Measurements from ENCODE around the gene ALPL.

ALPL gene

DNA sequence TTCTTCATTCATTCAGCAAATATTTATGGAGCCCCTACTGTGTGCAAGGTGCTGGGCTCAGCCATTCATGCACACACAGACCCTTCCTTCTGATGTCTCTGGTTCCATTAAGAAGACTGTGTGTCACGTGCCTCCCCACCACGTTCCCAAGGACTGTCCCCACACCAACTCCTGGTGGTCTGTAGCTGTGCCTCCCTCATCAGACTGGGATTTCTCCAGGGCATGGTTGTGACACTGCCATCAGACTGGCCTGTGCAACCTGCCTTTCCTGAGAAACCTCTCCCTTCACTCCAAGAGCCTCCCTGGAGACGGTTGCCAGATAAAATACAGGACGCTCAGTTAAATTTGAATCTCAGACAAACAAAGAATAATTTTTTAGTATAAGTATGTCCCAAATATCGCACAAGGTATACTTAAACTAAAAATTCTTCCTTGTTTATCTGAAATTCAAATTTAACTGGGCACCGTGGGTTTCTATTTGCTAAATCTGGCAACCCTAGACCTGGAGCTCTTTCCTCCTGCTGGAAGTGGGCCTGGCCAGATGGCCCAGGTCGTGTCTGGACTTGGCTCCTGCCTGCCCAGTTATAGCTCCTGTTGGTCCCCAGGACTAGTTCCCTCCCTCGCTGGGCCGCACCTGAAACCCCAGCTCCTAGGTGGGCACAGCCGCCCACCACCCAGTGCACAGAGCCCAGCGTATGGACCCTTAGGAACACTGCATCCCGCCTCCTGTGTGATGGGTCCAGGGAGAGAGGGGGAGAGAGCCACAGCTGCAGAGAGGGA, 83.1 kb downstream of the ALPL start:
- no peak overlapping the region for H3K27ac ChIP-seq (ENCODE audit: poor library complexity, severe bottlenecking)
- no peak for ATAC-seq (ENCODE audit: low read depth)
- TF ChIP-seq, protein P1, sequence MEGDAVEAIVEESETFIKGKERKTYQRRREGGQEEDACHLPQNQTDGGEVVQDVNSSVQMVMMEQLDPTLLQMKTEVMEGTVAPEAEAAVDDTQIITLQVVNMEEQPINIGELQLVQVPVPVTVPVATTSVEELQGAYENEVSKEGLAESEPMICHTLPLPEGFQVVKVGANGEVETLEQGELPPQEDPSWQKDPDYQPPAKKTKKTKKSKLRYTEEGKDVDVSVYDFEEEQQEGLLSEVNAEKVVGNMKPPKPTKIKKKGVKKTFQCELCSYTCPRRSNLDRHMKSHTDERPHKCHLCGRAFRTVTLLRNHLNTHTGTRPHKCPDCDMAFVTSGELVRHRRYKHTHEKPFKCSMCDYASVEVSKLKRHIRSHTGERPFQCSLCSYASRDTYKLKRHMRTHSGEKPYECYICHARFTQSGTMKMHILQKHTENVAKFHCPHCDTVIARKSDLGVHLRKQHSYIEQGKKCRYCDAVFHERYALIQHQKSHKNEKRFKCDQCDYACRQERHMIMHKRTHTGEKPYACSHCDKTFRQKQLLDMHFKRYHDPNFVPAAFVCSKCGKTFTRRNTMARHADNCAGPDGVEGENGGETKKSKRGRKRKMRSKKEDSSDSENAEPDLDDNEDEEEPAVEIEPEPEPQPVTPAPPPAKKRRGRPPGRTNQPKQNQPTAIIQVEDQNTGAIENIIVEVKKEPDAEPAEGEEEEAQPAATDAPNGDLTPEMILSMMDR (IDR thresholded peaks at IDR 0.05; ENCODE audit: poor library complexity, severe bottlenecking) = no peak

DNA sequence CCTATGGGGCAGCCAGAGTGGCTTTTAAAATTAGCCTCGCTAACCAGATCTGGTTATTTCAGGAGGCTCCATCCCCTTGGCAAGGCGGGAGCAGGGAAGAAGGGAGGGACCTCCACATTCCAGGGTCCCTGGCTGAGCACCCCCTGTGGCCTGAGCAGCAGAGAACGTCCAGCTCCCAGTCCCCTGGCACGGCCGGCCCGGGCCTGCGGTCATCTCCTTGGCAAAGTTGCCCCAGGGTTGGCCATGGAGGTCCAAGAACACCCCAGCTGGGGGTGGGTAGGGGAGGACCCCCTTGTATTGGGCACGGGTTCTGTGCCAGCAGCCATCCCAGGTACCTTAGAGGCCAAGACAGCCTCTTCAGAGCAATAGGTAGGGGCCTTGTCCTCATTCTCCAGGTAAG, 84.0 kb downstream of the ALPL start:
- TF ChIP-seq, protein P1 (IDR thresholded peaks at IDR 0.05; ENCODE audit: poor library complexity, severe bottlenecking) = no peak
- Histone ChIP-seq H3K36me3 (ENCODE audit: low read depth) (no peaks in the 10 kb centered on the region), H3K4me3 (ENCODE audit: severe bottlenecking) (no peak overlapping the region), H3K27me3 (ENCODE audit: insufficient read depth, poor library complexity, severe bottlenecking) (no peaks in the 10 kb centered on the region), H3K9me3 (ENCODE audit: severe bottlenecking) (no peaks in the 10 kb centered on the region), H3K27ac (ENCODE audit: poor library complexity, severe bottlenecking) (no peak overlapping the region), H3K4me1 (ENCODE audit: insufficient read depth, poor library complexity, severe bottlenecking) (no peaks in the 10 kb centered on the region)
- ATAC-seq (ENCODE audit: low read depth) = no peak
- DNase-seq (ENCODE audit: low spot score) = no peak

More for the DNA sequence above, 83.1 kb downstream of the ALPL start:
- no peak for DNase-seq (ENCODE audit: low spot score)
- no peak overlapping the region for H3K4me3 ChIP-seq (ENCODE audit: severe bottlenecking)
- no peaks in the 10 kb centered on the region for H3K4me1 ChIP-seq (ENCODE audit: insufficient read depth, poor library complexity, severe bottlenecking)
- H3K9me3 ChIP-seq (ENCODE audit: severe bottlenecking) = no peaks in the 10 kb centered on the region
- no peaks in the 10 kb centered on the region for H3K27me3 ChIP-seq (ENCODE audit: insufficient read depth, poor library complexity, severe bottlenecking)
- H3K36me3 ChIP-seq (ENCODE audit: low read depth) = no peaks in the 10 kb centered on the region

DNA sequence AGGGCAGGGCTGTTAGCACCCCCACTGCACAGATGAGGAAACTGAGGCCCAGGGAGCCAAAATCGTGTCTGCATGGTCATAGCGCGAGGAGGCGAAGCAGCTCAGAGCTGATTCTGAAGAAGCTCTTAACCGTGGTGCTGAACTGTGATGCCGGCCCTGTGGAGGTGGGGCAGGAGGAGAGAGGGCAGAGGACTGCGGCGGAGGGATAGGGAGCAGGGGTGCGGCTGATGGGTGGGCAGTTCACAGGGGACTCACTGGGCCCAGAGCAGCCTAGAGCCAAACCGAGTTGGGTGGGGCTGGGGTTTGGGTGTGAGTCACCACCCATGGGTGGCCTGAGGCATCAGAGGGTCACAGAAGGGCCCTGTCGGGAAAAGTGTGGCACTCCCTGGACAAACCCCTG, 85.3 kb downstream of the ALPL start:
- Histone ChIP-seq H3K9me3 (ENCODE audit: severe bottlenecking) (no peaks in the 10 kb centered on the region), H3K4me1 (ENCODE audit: insufficient read depth, poor library complexity, severe bottlenecking) (no peaks in the 10 kb centered on the region), H3K27me3 (ENCODE audit: insufficient read depth, poor library complexity, severe bottlenecking) (no peaks in the 10 kb centered on the region), H3K27ac (ENCODE audit: poor library complexity, severe bottlenecking) (no peak overlapping the region), H3K36me3 (ENCODE audit: low read depth) (no peaks in the 10 kb centered on the region), H3K4me3 (ENCODE audit: severe bottlenecking) (no peak overlapping the region)
- TF ChIP-seq, protein P1 (IDR thresholded peaks at IDR 0.05; ENCODE audit: poor library complexity, severe bottlenecking) = no peak
- no peak for DNase-seq (ENCODE audit: low spot score)
- ATAC-seq (ENCODE audit: low read depth) = peak; percentile 31; the same call in 2 of the 3 replicates

DNA sequence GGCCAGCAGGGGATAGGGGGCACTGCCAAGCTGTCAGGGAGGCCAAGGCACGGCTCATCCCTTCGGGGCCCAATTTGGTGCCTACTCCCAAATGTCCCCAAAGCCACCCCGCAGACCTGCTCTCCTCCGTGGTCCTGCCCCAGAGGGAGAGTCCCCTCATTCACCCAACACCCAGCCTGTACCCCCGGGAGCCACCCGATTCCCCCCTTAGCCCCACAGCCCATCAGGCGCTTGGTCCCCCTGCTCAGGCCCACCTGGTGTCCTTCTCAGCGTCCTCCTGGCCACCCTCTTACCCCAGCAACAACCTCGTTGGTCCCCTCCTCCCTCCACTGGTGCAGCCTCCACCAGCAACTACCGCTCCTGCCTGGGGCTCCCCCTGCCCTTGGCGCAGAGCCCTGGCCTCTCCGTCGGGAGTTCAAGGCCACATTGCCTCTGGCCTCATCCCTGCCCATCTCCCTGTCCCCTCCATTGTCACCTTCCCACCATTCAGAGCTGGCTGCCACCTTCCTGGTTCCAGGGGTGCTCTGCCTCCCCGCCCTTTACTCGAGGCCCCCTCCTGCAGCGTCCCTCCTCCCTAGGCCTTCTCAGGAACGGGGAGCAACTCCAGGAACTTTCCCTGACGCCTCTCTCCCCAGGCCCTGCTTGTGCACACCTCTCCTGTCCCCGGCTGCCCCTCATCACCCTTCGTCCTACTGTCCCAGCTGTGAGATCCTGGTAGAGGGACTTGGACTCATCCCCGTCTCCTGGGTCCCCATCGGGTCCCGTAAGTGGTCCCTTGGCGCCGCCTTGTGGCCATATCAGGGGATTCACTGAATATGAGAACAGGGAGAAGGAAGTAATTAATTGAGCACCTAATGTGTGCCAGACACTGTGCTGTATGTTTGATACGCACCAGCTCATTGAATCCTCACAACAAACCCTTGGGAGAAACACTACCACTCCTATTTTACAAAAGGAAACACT, 86.0 kb downstream of the ALPL start:
- no peak overlapping the region for H3K27ac ChIP-seq (ENCODE audit: poor library complexity, severe bottlenecking)
- H3K4me1 ChIP-seq (ENCODE audit: insufficient read depth, poor library complexity, severe bottlenecking) = no peaks in the 10 kb centered on the region
- H3K36me3 ChIP-seq (ENCODE audit: low read depth) = no peaks in the 10 kb centered on the region
- DNase-seq (ENCODE audit: low spot score) = no peak
- no peaks in the 10 kb centered on the region for H3K9me3 ChIP-seq (ENCODE audit: severe bottlenecking)
- no peak overlapping the region for H3K4me3 ChIP-seq (ENCODE audit: severe bottlenecking)
- TF ChIP-seq, protein P1 (IDR thresholded peaks at IDR 0.05; ENCODE audit: poor library complexity, severe bottlenecking) = peak; percentile 63
- ATAC-seq (ENCODE audit: low read depth) = peak; percentile 32; the same call in 1 of the 3 replicates
- H3K27me3 ChIP-seq (ENCODE audit: insufficient read depth, poor library complexity, severe bottlenecking) = no peaks in the 10 kb centered on the region
